AG04450 (cell line): ENCODE results near the gene EHBP1. TPM values are rescaled to one million over a fixed set of nuclear protein-coding genes. Genes with fewer than 3 reads are reported as not detected.

Source experiments
- CTCF ChIA-PET: fragments of 300-600, 350-600 bp; formaldehyde crosslinking; extraction: SDS; loops from one replicate; lab custom pipeline; 2022; ENCODE audit warnings: antibody characterized with exemption, inconsistent platforms; lab: Charles Lee
- POLR2A ChIA-PET: fragments of 350-600 bp; formaldehyde crosslinking; extraction: SDS; loops from one replicate; lab custom pipeline; 2021; ENCODE audit warnings: antibody characterized with exemption, inconsistent platforms; lab: Yijun Ruan, JAX
- DNase-seq: peaks from one replicate; pipeline ENCODE4 v3.0.0-alpha.2; 2011; ENCODE audit warnings: low read depth, low spot score
- H3K27ac ChIP-seq: one replicate; pipeline ENCODE4 v1.5.1; 2012; ENCODE audit warnings: low read depth, low read length, control low read depth
- H3K27me3 ChIP-seq: one replicate; pipeline ENCODE4 v1.6.0; 2012; ENCODE audit warnings: low read length; ENCODE audit not compliant: control insufficient read depth, insufficient read depth
- H3K4me3 ChIP-seq: 2 replicates; pipeline ENCODE4 v1.5.1; 2011; ENCODE audit warnings: mild to moderate bottlenecking, low read depth, low read length, control low read depth
- H3K9me3 ChIP-seq: 2 replicates; pipeline ENCODE4 v1.5.1; 2012; ENCODE audit warnings: low read length; ENCODE audit not compliant: control insufficient read depth, insufficient read depth
- CTCF ChIP-seq: IDR thresholded peaks from 2 replicates; pipeline ENCODE4 v1.5.1; 2011; ENCODE audit warnings: low read depth, low read length, control low read depth, inconsistent platforms
- polyA plus RNA-seq: library from polyadenylated mRNA; depleted of rRNA; stranded (reverse); fragments of >200 nt; gene quantifications from 2 replicates; pipeline ENCODE4 v1.2.3, GENCODE V29; 2011

EHBP1 gene
- polyA plus RNA-seq, 1 experiment = 68.6 TPM

GRCh38 chr2:62808554-62808953 lies 103.0 kb downstream of the EHBP1 start:
- TF ChIP-seq CTCF = no peak
- DNase-seq = no peak
- Histone ChIP-seq H3K9me3 (peaks cover 4% of the 10 kb centered on the region; the same call in 1 of the 2 replicates), H3K27me3 (no peaks in the 10 kb centered on the region), H3K4me3 (no peak overlapping the region), H3K27ac (no peak overlapping the region)
- POLR2A ChIA-PET = no interaction called here
- CTCF ChIA-PET = no interaction called here

DNA sequence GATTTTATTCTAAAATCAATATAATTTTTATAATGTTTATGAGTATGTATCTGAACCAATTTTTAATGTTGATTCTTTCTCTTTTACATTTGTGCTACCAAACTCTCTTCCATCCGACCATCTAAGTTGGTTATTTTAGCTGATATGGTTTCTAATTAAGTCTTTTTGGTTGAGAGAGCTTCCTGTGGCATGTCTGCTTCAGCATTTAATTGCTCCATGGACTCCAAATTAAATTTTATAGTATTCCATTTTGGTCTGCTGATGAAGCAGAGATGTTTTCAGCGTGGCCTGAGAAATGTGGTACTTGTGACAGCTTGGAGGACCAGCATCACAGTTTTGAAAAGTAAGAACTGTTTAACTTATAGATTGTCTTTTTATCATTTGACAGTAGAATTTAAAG lies 105.6 kb downstream of the EHBP1 start:
- no peak for TF ChIP-seq CTCF
- CTCF ChIA-PET = interaction anchor here (0.6 to 0.8 kb wide), 2 partner anchors 38 to 354 kb away, joined by 3 to 4 read pairs; no protein-coding TSS in a partner anchor
- Histone ChIP-seq H3K27me3 (no peaks in the 10 kb centered on the region), H3K4me3 (no peak overlapping the region), H3K27ac (no peak overlapping the region), H3K9me3 (peaks cover 2% of the 10 kb centered on the region; the same call in 1 of the 2 replicates)
- POLR2A ChIA-PET = no interaction called here
- DNase-seq = no peak

DNA sequence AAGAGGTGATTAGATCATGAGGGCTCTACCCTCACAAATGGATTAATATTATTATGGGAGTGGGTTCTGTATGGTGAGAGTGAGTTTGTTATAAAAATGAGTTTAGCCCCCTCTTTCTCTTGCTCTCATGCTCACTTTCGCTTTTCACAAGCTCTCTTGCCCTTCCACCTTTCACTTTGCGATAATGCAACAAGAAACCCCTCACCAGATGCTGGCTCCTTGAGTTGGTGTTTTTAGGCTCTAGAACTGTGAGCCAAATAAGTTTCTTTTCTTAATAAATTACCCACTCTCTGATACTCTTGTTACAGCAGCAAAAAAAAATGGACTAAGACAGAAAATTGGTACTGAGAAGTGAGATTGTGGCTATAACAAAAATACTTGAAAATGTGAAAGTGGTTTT lies 106.5 kb downstream of the EHBP1 start:
- CTCF ChIA-PET = no interaction called here
- POLR2A ChIA-PET = no interaction called here
- H3K27me3 ChIP-seq = no peaks in the 10 kb centered on the region
- DNase-seq = no peak
- no peak overlapping the region for H3K4me3 ChIP-seq
- no peak for TF ChIP-seq CTCF
- H3K27ac ChIP-seq = no peak overlapping the region
- H3K9me3 ChIP-seq = 0 out of 2 replicates have a peak, but pooled peaks cover 2% of the 10 kb centered on the region

GRCh38 chr2:62812921-62813825 lies 107.7 kb downstream of the EHBP1 start:
- ChIA-PET CTCF (no interaction called here), POLR2A (no interaction called here)
- no peak for TF ChIP-seq CTCF

GRCh38 chr2:62814123-62814522 lies 108.6 kb downstream of the EHBP1 start:
- Histone ChIP-seq H3K27ac (no peak overlapping the region), H3K9me3 (no peaks in the 10 kb centered on the region), H3K4me3 (no peak overlapping the region), H3K27me3 (no peaks in the 10 kb centered on the region)
- TF ChIP-seq CTCF = no peak
- no peak for DNase-seq
- CTCF ChIA-PET = interaction anchor here (1.9 kb wide), 1 partner anchor 26 kb away, joined by 7 read pairs; no protein-coding TSS in a partner anchor
- POLR2A ChIA-PET = no interaction called here

More at GRCh38 chr2:62812921-62813825, 107.7 kb downstream of the EHBP1 start:
- H3K27me3 ChIP-seq = no peaks in the 10 kb centered on the region
- no peak for DNase-seq
- H3K9me3 ChIP-seq = no peaks in the 10 kb centered on the region
- H3K27ac ChIP-seq = no peak overlapping the region
- no peak overlapping the region for H3K4me3 ChIP-seq
